ENCODE results near the gene ANAPC16.

ANAPC16 gene

DNA sequence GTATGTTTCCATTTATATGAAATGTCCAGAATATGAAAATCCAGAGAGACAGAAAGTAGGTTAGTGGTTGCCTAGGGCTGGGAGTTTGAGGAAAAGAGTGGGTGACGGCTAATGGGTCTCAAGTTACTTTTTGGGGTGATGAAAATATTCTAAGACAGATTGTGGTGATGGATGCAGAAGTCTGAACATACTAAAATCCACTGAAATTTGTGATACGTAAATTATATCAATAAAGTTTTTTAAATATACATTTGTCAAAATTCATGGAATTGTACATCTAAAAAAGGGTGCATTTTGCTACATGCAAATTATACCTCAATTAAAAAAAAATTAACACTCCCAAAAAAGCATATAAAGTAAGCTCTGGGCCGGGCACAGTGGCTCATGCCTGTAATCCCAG, 67.3 kb downstream of the ANAPC16 start:
- Histone ChIP-seq H3K9ac (no peak overlapping the region), H3K4me3 (no peak overlapping the region), H3K27ac (no peak overlapping the region), H3K9me3 (replicated peaks in 1 of 11) (no peaks in the 10 kb centered on the region), H4K20me1 (no peaks in the 10 kb centered on the region), H3K4me2 (peak overlapping the region in 7 of 11 experiments; percentile 42 to 68 (median 61); a peak in 8 of 22 replicates), H3K27me3 (no peaks in the 10 kb centered on the region), H3K36me3 (no peaks in the 10 kb centered on the region), H3K4me1 (peaks cover 47 to 79% (median 69%) of the 10 kb centered on the region in 10 experiments)
- TF ChIP-seq Cebpa-rat (IDR thresholded peaks at IDR 0.05) = no peak
